Activated CD8-positive, alpha-beta memory T cell treated with anti-CD3 and anti-CD28 coated beads for 1 hour (primary cell): ENCODE measurements around the gene TEAD1.

Source experiments
- DNase-seq, 2 donors: peaks; one replicate each; pipeline ENCODE4 v3.0.0-alpha.2; 2020; ENCODE audit warnings: low read depth in 1 of 2; ENCODE audit errors: extremely low read depth in 1 of 2

Gene TEAD1

GRCh38 chr11:12705874-12706273 is 31.7 kb downstream of the TEAD1 start:
- DNase-seq = no peak

DNA sequence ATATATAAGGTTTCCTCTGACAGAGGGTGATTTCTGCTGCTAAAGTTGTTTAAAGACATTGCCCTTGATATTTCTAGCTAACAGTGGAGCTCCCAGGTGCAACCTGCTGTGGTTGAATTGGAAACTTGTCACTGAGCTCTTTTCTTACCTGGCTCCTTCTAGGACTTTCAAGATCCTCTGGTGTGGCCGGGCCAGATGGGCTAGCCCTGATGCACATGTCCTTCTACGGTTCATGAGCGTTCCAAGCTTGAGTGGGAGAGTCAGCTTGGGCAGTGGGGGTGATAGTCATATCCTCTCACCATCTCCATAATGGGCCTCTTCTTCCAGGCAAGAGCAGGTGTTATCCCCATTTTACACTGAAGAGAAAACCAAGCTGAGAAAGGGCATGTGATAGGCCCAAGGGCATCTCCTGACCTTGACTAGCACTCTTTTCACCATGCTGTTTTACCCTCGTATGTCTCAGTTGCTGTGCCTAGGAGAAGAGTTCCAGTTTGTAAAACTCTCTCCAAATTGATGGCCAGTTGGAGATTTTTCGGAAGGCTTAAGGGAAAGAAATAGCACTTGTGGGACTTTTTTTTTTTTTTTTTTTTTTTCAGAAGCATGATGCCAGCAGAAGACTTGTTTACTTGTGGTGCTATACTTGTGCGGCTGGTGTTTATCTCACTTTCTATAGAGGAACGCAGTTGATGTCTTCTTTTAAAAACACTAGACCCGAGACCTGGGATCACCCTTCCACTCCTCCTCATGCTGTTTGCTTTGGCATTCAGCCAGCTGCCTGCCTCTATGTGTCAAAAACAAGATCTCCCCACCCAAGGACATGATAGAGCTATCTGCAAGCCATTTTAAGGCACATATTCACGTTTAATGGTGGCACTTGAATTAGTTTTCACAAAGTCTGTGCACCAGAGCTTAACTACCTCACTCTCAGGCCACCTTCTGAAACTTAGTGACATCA is 32.6 kb downstream of the TEAD1 start:
- DNase-seq = no peak

DNA sequence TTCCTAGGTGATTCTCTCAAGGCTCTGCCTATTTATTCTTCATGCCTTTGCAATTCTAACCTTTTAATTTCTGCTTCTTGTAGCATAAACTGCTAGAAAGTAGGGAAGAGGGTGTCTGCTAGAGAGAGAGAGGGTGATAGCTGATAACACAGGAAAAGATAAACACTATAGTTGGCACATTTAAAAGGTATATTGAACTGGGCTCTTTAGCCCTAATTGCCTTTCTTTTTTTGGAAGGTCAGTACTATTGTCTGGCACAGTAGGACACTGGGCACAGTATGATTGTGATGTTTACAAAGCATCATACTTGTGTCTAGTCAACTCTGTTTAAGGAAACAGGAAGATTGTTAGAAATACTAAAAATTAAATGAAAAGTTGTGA is 33.3 kb downstream of the TEAD1 start:
- DNase-seq = no peak

DNA sequence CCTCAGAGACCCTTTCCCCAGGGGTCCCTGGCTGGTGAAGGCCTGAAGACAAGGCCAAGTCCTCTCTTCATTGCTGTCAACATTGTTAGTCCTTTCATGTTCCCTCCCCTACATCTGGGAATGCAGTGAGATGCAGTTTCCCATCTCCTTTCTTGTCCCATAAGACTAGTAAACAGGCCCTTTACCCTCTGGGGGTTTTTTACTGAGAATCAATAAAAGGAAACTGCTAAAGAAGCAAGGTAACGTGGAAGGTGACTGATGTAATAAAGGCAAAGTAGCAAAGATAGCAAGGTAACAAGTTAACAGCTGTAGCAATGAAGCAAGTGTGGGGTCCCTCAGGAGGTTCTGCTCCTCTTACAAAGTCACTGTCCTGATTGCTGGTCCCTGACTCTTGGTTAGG is 37.3 kb downstream of the TEAD1 start:
- DNase-seq = no peak

GRCh38 chr11:12712132-12712531 is 37.9 kb downstream of the TEAD1 start:
- DNase-seq = no peak

- no peak for DNase-seq
Measured at GRCh38 chr11:12715131-12715530, 40.9 kb downstream of the TEAD1 start.

- no peak for DNase-seq
Measured at GRCh38 chr11:12715941-12716340, 41.7 kb downstream of the TEAD1 start.

GRCh38 chr11:12716816-12717215 is 42.6 kb downstream of the TEAD1 start:
- DNase-seq = no peak

DNA sequence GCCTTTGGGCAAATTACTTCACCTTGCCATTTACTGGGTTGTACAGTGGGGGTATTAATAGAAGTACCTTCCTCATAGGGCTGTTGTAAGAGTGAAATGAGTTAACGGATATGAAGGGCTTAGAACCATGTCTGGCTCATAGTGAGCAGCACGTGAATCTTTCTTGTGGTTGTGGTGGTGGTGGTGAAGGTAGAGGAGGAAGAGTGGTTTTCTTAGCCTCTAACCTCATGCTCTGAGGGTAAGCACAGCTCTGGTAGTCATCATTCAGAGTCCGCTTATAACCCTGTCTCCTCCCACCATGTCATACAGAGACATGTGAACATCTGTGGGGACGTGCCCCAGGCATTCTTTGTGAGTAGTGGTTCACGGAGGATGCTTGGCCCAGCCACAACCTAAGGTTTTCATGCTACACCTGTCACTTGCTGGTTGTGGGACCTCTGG is 43.6 kb downstream of the TEAD1 start:
- DNase-seq = peak in 1 of 2 donors; percentile 3

- DNase-seq = no peak
Measured at GRCh38 chr11:12719221-12719620, 45.0 kb downstream of the TEAD1 start.

DNA sequence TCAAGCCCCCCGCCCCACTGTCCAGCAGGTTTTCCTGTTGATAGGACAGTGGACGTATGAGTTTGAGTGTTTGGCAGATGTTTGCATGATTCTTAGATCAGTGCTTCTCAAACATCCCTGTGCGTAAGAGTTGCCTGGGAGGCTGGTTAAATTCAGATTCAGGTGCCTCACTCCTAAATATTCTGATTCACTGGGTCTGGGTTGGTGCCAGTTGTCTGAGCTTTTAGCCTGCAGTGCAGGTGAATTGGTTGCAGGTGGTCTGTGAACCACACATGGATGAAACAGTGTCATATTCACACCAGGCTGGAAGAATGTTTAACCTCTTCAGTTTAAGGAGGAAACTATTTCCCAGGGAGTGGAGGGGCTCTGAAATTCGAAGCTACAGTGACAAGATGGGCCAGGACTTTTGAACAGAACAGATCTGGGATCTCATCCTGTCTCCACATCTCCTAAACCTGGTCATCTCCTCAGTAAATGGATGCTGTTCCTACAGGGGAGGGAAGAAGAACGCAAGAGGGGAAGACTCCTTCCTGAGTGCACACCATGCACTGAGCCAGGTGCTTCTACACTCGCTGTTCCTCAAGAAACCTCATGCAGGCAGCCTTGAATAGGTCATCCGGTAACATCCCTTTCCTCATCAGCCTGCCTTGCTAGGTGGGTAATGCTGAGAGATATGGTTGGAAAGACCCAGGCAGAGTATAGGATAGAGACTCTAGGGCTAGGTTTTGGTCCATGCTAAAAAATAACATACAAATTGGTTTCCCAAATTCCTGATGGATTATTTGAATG is 47.8 kb downstream of the TEAD1 start:
- DNase-seq = no peak

- DNase-seq = no peak
Measured at GRCh38 chr11:12723421-12724300, 49.4 kb downstream of the TEAD1 start.

- no peak for DNase-seq
Measured at GRCh38 chr11:12724301-12725054, 50.3 kb downstream of the TEAD1 start.

DNA sequence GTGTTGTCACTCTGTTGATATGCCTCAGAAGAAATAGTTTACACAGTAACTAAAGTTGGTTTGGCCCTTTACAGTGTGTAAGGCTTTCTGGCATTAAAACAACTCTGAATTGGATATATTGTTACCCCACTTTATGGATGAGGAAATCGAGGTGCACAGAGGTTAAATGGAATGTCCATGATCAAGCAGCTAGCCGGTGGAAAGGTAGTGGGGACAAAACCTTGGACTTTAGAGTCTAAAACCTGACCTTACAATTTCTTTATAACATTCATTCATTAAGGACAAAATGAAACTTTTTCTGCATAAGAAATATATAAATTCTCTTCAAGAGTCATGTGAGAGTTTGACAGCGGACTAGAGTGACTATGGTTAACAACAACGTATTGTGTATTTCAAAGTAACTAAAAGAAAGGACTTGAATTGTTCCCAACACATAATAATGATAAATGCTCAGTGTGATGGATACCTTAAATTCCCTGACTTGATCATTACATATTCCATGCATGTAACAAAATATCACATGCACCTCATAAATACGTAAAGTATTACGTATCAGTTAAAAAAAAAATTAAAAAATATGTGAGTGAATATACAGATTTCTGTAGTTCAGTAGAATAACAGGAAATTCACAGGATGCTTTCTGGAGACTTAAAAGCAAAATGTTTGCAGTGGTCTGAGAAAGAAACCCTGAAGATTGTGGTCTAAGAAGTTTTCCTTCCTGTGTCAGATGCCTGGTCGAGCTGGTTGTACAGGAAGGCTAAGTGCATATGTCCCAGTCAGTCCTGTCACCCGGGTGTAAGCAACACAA is 51.0 kb downstream of the TEAD1 start:
- no peak for DNase-seq

DNA sequence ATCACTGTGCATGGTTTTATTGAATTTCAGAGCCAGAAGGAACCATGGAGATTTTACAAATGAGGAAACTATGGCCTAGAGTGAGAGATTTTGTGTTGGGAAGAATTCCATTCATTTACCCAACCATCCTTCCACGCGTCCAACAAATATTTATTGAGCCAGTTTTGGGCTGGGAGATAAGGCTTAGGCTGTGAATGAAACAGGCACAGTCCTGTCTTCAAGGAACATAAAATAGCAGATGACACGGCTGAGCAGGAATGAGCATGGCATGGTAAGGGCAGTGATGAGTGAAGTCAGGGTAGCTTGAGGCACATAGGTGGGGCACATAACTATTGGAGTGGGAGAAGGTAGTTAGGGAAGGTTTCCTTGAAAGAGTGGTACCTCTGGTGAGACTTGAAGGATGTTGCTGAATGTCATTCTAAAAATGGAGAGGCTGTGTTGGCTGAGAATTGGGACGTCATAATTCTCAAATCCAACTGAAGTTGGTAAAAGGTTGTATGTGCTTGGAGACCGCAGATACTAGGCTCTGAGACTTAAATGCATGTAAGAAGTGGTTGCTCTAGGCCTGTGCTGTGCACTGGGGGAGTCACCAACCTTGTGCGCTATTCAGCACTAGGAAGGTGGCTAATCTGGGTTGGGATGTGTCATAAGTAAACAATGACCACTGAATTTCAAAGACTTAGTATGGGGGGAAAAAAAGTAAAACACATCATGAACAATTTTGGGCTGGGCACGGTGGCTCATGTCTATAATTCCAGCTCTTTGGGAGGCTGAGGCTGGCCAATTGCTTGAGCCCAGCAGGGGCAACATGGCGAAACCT is 51.9 kb downstream of the TEAD1 start:
- DNase-seq = no peak

- DNase-seq = no peak
Measured at GRCh38 chr11:12727563-12728211, 53.5 kb downstream of the TEAD1 start.

- no peak for DNase-seq
Measured at GRCh38 chr11:12728417-12728816, 54.2 kb downstream of the TEAD1 start.

- no peak for DNase-seq
Measured at GRCh38 chr11:12729941-12730340, 55.7 kb downstream of the TEAD1 start.
